RWPE2 (cell line): ENCODE measurements around the gene HOXA13.
A peak's percentile ranks its signal among the peaks of the same experiment; 100 is the strongest.

Experiments
- ATAC-seq: fragments of 200-7000 bp; cut with Tn5 transposase; 3 replicates; pipeline ENCODE4 v1.9.1; 2021; ENCODE audit warnings: low read depth
- DNase-seq: peaks from one replicate; pipeline ENCODE4 v3.0.0-alpha.2; 2020; ENCODE audit warnings: low spot score
- H3K27ac ChIP-seq: fragments of 450-650 bp; 2 replicates; pipeline ENCODE4 v1.5.1; 2017; ENCODE audit warnings: mild to moderate bottlenecking; ENCODE audit not compliant: poor library complexity, severe bottlenecking
- H3K27me3 ChIP-seq: fragments of 250-450 bp; sonication (Bioruptor Pico); 2 replicates; pipeline ENCODE4 v1.5.1; 2021; ENCODE audit warnings: mild to moderate bottlenecking, moderate library complexity; ENCODE audit not compliant: insufficient read depth, poor library complexity, severe bottlenecking
- H3K36me3 ChIP-seq: fragments of 250-450 bp; sonication (Bioruptor Pico); 2 replicates; pipeline ENCODE4 v1.5.1; 2020; ENCODE audit warnings: low read depth, mild to moderate bottlenecking, moderate library complexity
- H3K4me1 ChIP-seq: fragments of 250-450 bp; sonication (Bioruptor Pico); 2 replicates; pipeline ENCODE4 v1.5.1; 2021; ENCODE audit warnings: mild to moderate bottlenecking, moderate library complexity; ENCODE audit not compliant: insufficient read depth, poor library complexity, severe bottlenecking
- H3K4me3 ChIP-seq: fragments of 250-450 bp; sonication (Bioruptor Pico); 2 replicates; pipeline ENCODE4 v1.5.1; 2021; ENCODE audit warnings: mild to moderate bottlenecking, moderate library complexity; ENCODE audit not compliant: severe bottlenecking
- H3K9me3 ChIP-seq: fragments of 250-450 bp; sonication (Bioruptor Pico); 2 replicates; pipeline ENCODE4 v1.5.1; 2021; ENCODE audit warnings: mild to moderate bottlenecking, moderate library complexity; ENCODE audit not compliant: severe bottlenecking
- TF ChIP-seq, protein P1 (sequence below): fragments of 450-650 bp; IDR thresholded peaks from one replicate; pipeline ENCODE4 v1.5.1; 2017; ENCODE audit warnings: mild to moderate bottlenecking, moderate library complexity; ENCODE audit not compliant: poor library complexity, severe bottlenecking

HOXA13 gene

DNA sequence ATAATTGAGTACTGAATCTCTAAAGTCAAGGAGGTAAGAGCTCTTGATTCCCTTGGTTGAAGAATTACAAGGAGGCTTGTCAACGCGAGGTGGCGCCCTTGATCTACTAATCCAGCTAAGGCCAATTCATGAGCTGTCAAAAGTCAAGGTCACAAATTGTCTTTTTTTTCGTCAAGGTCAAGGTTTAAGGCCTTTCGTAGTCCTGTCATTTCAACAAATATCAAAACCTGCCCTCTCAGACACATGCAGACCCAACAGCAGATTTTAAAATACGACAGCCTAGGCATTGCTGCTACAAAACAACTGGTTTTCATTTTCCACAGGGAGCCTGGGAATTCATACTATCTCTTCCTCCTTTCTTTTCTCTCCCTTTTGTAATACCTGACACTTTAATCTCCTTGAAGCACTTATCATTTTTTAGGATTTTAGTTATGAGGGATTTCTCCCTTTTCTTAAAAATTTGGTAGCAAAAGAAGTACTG, 3.6 kb downstream of the HOXA13 start:
- no peak for DNase-seq
- ATAC-seq = no peak

DNA sequence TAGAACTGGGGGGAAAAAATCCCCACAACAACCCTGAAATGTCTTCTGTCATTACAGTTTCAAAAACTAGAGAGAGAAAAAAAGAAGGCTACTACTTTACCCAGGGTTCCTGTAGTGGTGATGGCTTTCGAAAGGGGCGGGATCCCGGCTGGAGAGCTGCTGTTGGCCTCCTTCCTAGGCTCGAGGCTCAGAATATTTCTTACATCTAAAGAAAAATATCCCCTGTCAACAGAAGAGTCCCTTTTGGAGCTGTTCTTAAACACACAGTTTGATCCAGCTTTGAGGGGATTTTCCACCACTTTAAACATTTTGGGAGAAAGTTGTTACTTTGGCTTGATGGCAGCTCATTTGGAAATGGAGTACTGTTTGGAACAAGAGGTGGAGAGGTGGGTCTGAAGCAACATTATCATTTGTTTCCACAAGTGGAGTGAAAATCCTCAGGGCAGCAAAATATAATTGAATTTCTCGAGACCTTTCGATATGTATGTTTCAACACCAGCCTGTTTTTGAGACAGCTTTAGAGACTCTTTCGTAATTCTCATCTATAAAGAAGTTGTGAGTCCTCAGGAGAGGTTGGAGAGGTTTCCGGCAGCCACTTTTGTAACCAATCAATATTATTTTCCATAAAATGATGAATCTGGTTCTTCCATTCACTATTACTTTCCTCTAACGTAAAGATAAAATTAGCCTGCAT, 5.1 kb downstream of the HOXA13 start:
- H3K27ac ChIP-seq = peak overlapping the region; percentile 92
- no peaks in the 10 kb centered on the region for H3K9me3 ChIP-seq
- TF ChIP-seq, protein P1, sequence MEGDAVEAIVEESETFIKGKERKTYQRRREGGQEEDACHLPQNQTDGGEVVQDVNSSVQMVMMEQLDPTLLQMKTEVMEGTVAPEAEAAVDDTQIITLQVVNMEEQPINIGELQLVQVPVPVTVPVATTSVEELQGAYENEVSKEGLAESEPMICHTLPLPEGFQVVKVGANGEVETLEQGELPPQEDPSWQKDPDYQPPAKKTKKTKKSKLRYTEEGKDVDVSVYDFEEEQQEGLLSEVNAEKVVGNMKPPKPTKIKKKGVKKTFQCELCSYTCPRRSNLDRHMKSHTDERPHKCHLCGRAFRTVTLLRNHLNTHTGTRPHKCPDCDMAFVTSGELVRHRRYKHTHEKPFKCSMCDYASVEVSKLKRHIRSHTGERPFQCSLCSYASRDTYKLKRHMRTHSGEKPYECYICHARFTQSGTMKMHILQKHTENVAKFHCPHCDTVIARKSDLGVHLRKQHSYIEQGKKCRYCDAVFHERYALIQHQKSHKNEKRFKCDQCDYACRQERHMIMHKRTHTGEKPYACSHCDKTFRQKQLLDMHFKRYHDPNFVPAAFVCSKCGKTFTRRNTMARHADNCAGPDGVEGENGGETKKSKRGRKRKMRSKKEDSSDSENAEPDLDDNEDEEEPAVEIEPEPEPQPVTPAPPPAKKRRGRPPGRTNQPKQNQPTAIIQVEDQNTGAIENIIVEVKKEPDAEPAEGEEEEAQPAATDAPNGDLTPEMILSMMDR = no peak
- no peaks in the 10 kb centered on the region for H3K27me3 ChIP-seq
- DNase-seq (no peak), ATAC-seq (no peak)
- peaks cover 36% of the 10 kb centered on the region for H3K36me3 ChIP-seq
- peaks cover 23% of the 10 kb centered on the region for H3K4me1 ChIP-seq
- peak overlapping the region; percentile 89 for H3K4me3 ChIP-seq

More for the DNA sequence above, 3.6 kb downstream of the HOXA13 start:
- H3K27ac ChIP-seq = peak overlapping the region; percentile 92
- H3K9me3 ChIP-seq = no peaks in the 10 kb centered on the region
- H3K4me3 ChIP-seq = peak overlapping the region; percentile 89
- peaks cover 9% of the 10 kb centered on the region for H3K4me1 ChIP-seq
- no peaks in the 10 kb centered on the region for H3K27me3 ChIP-seq
- H3K36me3 ChIP-seq = peaks cover 36% of the 10 kb centered on the region
- TF ChIP-seq, protein P1 = peak; percentile 90

DNA sequence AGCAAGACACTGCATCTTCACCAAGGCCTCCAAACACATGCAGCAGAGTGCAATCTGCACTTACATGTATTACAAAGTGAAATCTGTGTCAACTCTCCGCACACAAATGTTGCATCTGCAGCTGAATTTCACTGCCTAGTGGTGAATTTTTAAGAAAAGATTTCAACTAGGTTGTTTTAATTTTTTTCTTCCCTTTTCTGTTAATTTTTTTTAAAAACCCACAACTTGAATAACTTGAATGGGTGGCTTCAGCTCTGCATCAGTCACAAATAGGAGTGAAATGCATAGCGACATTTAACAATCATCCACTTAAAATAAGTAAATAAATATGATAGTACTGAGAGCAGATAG, 5.9 kb downstream of the HOXA13 start:
- TF ChIP-seq, protein P1 = no peak
- H3K9me3 ChIP-seq = no peaks in the 10 kb centered on the region
- H3K27me3 ChIP-seq = no peaks in the 10 kb centered on the region
- peak overlapping the region; percentile 92 for H3K27ac ChIP-seq
- peaks cover 36% of the 10 kb centered on the region for H3K36me3 ChIP-seq
- no peak for ATAC-seq
- H3K4me3 ChIP-seq = peak overlapping the region; percentile 89
- DNase-seq = no peak
- peaks cover 26% of the 10 kb centered on the region for H3K4me1 ChIP-seq

DNA sequence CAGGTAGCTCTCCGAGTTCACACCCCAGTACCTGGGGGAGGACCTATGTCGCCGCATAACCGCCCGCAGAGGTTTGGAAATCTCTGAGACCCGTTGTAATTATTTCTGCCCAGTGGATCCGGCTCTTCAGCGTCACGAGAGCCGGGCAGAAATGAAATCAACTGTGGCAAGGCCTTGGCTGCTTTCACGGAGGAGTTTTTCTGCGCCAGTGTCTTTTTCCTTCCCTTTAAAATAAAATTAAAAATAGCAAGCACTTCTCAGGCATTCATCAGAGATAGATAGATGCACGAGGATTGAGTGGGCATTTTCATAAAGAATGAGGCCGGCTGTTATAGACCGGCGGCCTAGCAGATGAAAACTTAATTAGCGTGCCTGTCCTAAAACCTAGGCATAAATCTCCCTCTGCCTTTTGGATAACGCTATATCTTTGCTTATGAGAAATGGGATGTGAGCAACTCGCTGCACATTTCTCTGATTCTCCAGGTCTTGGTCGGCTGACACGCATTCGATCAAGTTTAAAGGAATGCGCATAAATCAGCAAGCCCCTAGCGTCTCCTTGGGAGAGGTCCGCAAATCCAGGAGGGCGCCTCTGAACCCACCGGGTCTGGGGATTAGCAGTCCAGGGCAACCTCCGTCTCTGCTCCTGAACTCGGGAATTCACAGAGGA, 6.4 kb downstream of the HOXA13 start:
- TF ChIP-seq, protein P1 = no peak
- Histone ChIP-seq H3K9me3 (no peaks in the 10 kb centered on the region), H3K4me1 (peaks cover 31% of the 10 kb centered on the region), H3K27ac (peak overlapping the region; percentile 92), H3K4me3 (peak overlapping the region; percentile 89), H3K36me3 (peaks cover 36% of the 10 kb centered on the region), H3K27me3 (no peaks in the 10 kb centered on the region)
- no peak for ATAC-seq
- DNase-seq = no peak
